GM18868 (cell line): ENCODE data around the gene OR6J1.
"Not testable (repeated sequence)": the region's sequence is repeated elsewhere in the genome, so short reads cannot be mapped to it uniquely, and the experiment has no call there.

Experiments
- ATAC-seq: cut with Tn5 transposase; IDR thresholded peaks from one replicate; pipeline ENCODE4 v1.9.1; 2021; ENCODE audit warnings: mild to moderate bottlenecking, moderate library complexity; ENCODE audit not compliant: unreplicated experiment

OR6J1 gene

GRCh38 chr14:22610931-22611330, 33.2 kb downstream of the OR6J1 start:
- ATAC-seq, result no peak

- ATAC-seq, result no peak
Observed at GRCh38 chr14:22607291-22607690, 36.9 kb downstream of the OR6J1 start.

GRCh38 chr14:22606380-22606779, 37.8 kb downstream of the OR6J1 start:
- ATAC-seq, result no peak

- ATAC-seq, result no peak
Observed at GRCh38 chr14:22602862-22603261, 41.3 kb downstream of the OR6J1 start.

GRCh38 chr14:22601996-22602395, 42.2 kb downstream of the OR6J1 start:
- no peak for ATAC-seq

- ATAC-seq, result no peak
Observed at GRCh38 chr14:22601456-22601855, 42.7 kb downstream of the OR6J1 start.

GRCh38 chr14:22600027-22600426, 44.1 kb downstream of the OR6J1 start:
- ATAC-seq, result no peak

GRCh38 chr14:22599349-22599748, 44.8 kb downstream of the OR6J1 start:
- no peak for ATAC-seq

GRCh38 chr14:22598896-22599244, 45.3 kb downstream of the OR6J1 start:
- ATAC-seq, result peak; percentile 68

- peak; percentile 86 for ATAC-seq
Observed at GRCh38 chr14:22598099-22598895, 45.9 kb downstream of the OR6J1 start, which contains the start of gene ABHD4. Gene ABHD4 (plus strand): TSS chr14:22598300. CDS start chr14:22598307, 7 bp downstream.

GRCh38 chr14:22597771-22598098, 46.4 kb downstream of the OR6J1 start:
- peak; percentile 25 for ATAC-seq

GRCh38 chr14:22597265-22597664, 46.9 kb downstream of the OR6J1 start:
- no peak for ATAC-seq

- no peak for ATAC-seq
Observed at GRCh38 chr14:22596354-22596879, 47.7 kb downstream of the OR6J1 start.

GRCh38 chr14:22594156-22594716, 49.9 kb downstream of the OR6J1 start:
- no peak for ATAC-seq

- no peak for ATAC-seq
Observed at GRCh38 chr14:22593601-22594000, 50.6 kb downstream of the OR6J1 start.

- ATAC-seq, result no peak
Observed at GRCh38 chr14:22593189-22593588, 51.0 kb downstream of the OR6J1 start.

GRCh38 chr14:22589096-22589839, 54.9 kb downstream of the OR6J1 start, which contains the start of gene DAD1:
Gene DAD1 (minus strand): TSS chr14:22589224. CDS start chr14:22589157, 67 bp downstream.
- peak; percentile 92 for ATAC-seq

- ATAC-seq, result no peak
Observed at GRCh38 chr14:22588526-22589095, 55.5 kb downstream of the OR6J1 start.

- ATAC-seq, result not testable (repeated sequence)
Observed at GRCh38 chr14:22587677-22588422, 56.3 kb downstream of the OR6J1 start.

- ATAC-seq, result no peak
Observed at GRCh38 chr14:22587247-22587646, 56.9 kb downstream of the OR6J1 start.

- ATAC-seq, result no peak
Observed at GRCh38 chr14:22583994-22584393, 60.2 kb downstream of the OR6J1 start.
